Calu3 (cell line): ENCODE data around the gene SCN3B. TPM values are rescaled to one million over a fixed set of nuclear protein-coding genes. Genes with fewer than 3 reads are reported as not detected.
A peak's percentile ranks its signal among the peaks of the same experiment; 100 is the strongest.

Source experiments
- Bru-seq: library from RNA; stranded (reverse); fragments of 400-500 nt; gene quantifications from one replicate; lab custom pipeline; 2021; lab: Mats Ljungman, UMichigan
- BruChase-seq, 2 experiments: library from RNA; stranded (reverse); fragments of 400-500 nt; gene quantifications; one replicate each; lab custom pipeline; 2021; lab: Mats Ljungman, UMichigan
- BruUV-seq: library from RNA; stranded (reverse); fragments of 400-500 nt; replicated peaks from 2 replicates; lab custom pipeline; 2021; lab: Mats Ljungman, UMichigan
- CTCF ChIA-PET: fragments of 300-600 bp; sonication (Branson Sonifier 250); formaldehyde crosslinking; loops from one replicate; lab custom pipeline; 2022; ENCODE audit warnings: antibody characterized with exemption; lab: Charles Lee
- DNase-seq: peaks from one replicate; pipeline ENCODE4 v3.0.0; 2022
- H3K27ac Mint-ChIP-seq: one replicate; pipeline ENCODE4 v1.8.0; 2022; ENCODE audit warnings: mixed read lengths; ENCODE audit not compliant: unreplicated experiment
- H3K27me3 Mint-ChIP-seq: one replicate; pipeline ENCODE4 v1.8.0; 2022; ENCODE audit warnings: mixed read lengths; ENCODE audit not compliant: unreplicated experiment
- H3K36me3 Mint-ChIP-seq: one replicate; pipeline ENCODE4 v1.8.0; 2022; ENCODE audit warnings: mild to moderate bottlenecking, moderate library complexity, mixed read lengths; ENCODE audit not compliant: insufficient read depth, unreplicated experiment
- H3K4me1 Mint-ChIP-seq: one replicate; pipeline ENCODE4 v1.8.0; 2022; ENCODE audit warnings: mild to moderate bottlenecking, low read depth, mixed read lengths; ENCODE audit not compliant: unreplicated experiment
- H3K4me3 Mint-ChIP-seq: one replicate; pipeline ENCODE4 v1.8.0; 2022; ENCODE audit warnings: mild to moderate bottlenecking, low read depth, moderate library complexity, mixed read lengths; ENCODE audit not compliant: unreplicated experiment
- H3K9me3 Mint-ChIP-seq: one replicate; pipeline ENCODE4 v1.8.0; 2022; ENCODE audit warnings: low read depth, mixed read lengths; ENCODE audit not compliant: unreplicated experiment
- CTCF ChIP-seq: fragments of 200-600 bp; IDR thresholded peaks from one replicate; pipeline ENCODE4 v1.8.0; 2022; ENCODE audit warnings: antibody characterized with exemption; ENCODE audit not compliant: unreplicated experiment
- intact Hi-C: fragments of 100-400 bp; cut with micrococcal nuclease; formaldehyde crosslinking; loops from one replicate; pipeline ENCODE4 v1.10.0; 2022; ENCODE audit not compliant: unreplicated experiment
- long read RNA-seq: library from polyadenylated mRNA; stranded (forward); transcript quantifications from one replicate; pipeline ENCODE4 v2.0.0, GENCODE V29; 2022
- total RNA-seq: library from RNA; stranded (reverse); gene quantifications from 2 replicates; pipeline ENCODE4 v1.2.3, GENCODE V29; 2022

Gene SCN3B, protein sequence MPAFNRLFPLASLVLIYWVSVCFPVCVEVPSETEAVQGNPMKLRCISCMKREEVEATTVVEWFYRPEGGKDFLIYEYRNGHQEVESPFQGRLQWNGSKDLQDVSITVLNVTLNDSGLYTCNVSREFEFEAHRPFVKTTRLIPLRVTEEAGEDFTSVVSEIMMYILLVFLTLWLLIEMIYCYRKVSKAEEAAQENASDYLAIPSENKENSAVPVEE
- total RNA-seq (0.10 and 0.45 TPM in 2 replicates), Bru-seq, nascent RNA (percentile 11 among the genes with signal in this experiment), BruChase-seq, experiment 1, labeled RNA remaining after a 6-hour chase (percentile 15 among the genes with signal in this experiment), BruChase-seq, experiment 2, labeled RNA remaining after a 2-hour chase (percentile 17 among the genes with signal in this experiment)
- long read RNA-seq, result 0 reads

GRCh38 chr11:123654566-123655081 lies at the start of gene SCN3B:
SCN3B (minus strand) TSS chr11:123654624; CDS start chr11:123653801, 823 bp downstream.
- Mint-ChIP-seq H3K9me3 (no peaks in the 10 kb centered on the region), H3K4me1 (no peaks in the 10 kb centered on the region), H3K36me3 (peaks cover 12% of the 10 kb centered on the region), H3K4me3 (peak within 1 kb of the TSS; percentile 65), H3K27ac (no peak within 1 kb of the TSS), H3K27me3 (peaks cover 47% of the 10 kb centered on the region)
- BruUV-seq, result no TSS peak
- DNase-seq, result peak; percentile 74
- CTCF ChIA-PET, result interaction anchor here (1.1 to 1.5 kb wide), 3 partner anchors 53 to 393 kb away, joined by 3 to 4 read pairs (median 3); no protein-coding TSS in a partner anchor
- intact Hi-C loops, result no loop called here
- no peak for TF ChIP-seq CTCF

DNA sequence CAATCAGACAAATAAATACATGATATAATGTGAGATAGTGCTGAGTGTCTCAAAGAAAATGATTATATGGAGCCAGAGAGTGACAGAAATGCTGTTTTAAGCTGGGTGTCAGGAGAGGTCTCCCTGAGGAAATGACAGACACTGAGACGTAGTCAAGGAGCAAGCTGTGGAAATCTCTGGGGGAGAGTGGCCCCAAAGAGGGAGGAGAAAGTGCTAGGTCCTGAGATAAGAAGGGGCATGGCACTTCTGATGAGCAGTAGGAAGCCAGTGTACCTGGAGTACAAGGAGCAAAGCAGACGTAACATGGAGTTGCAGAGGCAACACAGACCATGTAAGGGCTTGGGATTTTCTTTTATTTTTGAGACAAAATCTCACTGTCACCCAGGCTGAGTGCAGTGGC lies 48.3 kb upstream of the SCN3B start:
- no peaks in the 10 kb centered on the region for H3K9me3 Mint-ChIP-seq
- no peak for DNase-seq
- H3K27me3 Mint-ChIP-seq, result peaks cover 38% of the 10 kb centered on the region
- intact Hi-C loops, result no loop called here
- H3K4me1 Mint-ChIP-seq, result no peaks in the 10 kb centered on the region
- CTCF ChIA-PET, result no interaction called here
- H3K27ac Mint-ChIP-seq, result no peak overlapping the region
- no peak for TF ChIP-seq CTCF
- no TSS peak for BruUV-seq
- H3K36me3 Mint-ChIP-seq, result no peaks in the 10 kb centered on the region
- no peak overlapping the region for H3K4me3 Mint-ChIP-seq

DNA sequence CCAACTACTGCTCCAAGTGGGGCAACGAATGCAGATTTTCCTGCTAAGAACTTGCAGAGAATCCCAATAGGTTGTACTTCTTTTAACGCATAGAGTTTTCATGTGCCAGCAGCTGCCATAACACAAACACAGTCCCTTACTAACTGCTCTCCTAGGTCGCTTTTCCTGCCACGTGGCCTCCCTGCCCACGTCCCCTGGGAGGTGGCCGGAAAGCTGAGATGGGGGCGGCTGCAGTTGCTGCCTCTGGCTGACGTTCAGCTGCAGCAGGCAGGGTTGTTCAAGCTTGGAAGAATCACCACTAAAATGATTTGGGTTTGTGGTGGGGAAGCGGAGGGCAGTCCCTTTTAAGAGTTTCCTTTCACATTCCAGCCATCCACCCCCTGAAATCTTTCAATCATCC lies 47.7 kb upstream of the SCN3B start:
- DNase-seq, result no peak
- H3K27ac Mint-ChIP-seq, result no peak overlapping the region
- CTCF ChIA-PET, result no interaction called here
- BruUV-seq, result no TSS peak
- no peak overlapping the region for H3K4me3 Mint-ChIP-seq
- TF ChIP-seq CTCF, result no peak
- H3K9me3 Mint-ChIP-seq, result no peaks in the 10 kb centered on the region
- no peaks in the 10 kb centered on the region for H3K4me1 Mint-ChIP-seq
- peaks cover 38% of the 10 kb centered on the region for H3K27me3 Mint-ChIP-seq
- no peaks in the 10 kb centered on the region for H3K36me3 Mint-ChIP-seq
- intact Hi-C loops, result no loop called here

GRCh38 chr11:123700772-123701171 lies 46.3 kb upstream of the SCN3B start:
- no TSS peak for BruUV-seq
- CTCF ChIA-PET, result no interaction called here
- Mint-ChIP-seq H3K9me3 (no peaks in the 10 kb centered on the region), H3K27me3 (peaks cover 38% of the 10 kb centered on the region), H3K4me1 (no peaks in the 10 kb centered on the region), H3K4me3 (no peak overlapping the region), H3K27ac (no peak overlapping the region), H3K36me3 (no peaks in the 10 kb centered on the region)
- TF ChIP-seq CTCF, result no peak
- intact Hi-C loops, result no loop called here
- DNase-seq, result no peak
